IPS-18a (cell line): ENCODE measurements around the gene CDC20B.

ENCODE experiments used
- H3K27ac ChIP-seq: one replicate; pipeline ENCODE4 v1.5.1; 2013; ENCODE audit warnings: low read length
- H3K27me3 ChIP-seq: one replicate; pipeline ENCODE4 v1.6.1; 2013; ENCODE audit warnings: mild to moderate bottlenecking, low read length; ENCODE audit not compliant: control insufficient read depth, insufficient read depth
- H3K36me3 ChIP-seq: one replicate; pipeline ENCODE4 v1.6.1; 2013; ENCODE audit warnings: low read depth, low read length; ENCODE audit not compliant: control insufficient read depth
- H3K4me1 ChIP-seq: one replicate; pipeline ENCODE4 v1.6.1; 2013; ENCODE audit warnings: low read depth, low read length; ENCODE audit not compliant: control insufficient read depth
- H3K4me3 ChIP-seq: one replicate; pipeline ENCODE4 v1.5.1; 2013; ENCODE audit warnings: low read length
- H3K9ac ChIP-seq: one replicate; pipeline ENCODE4 v1.6.1; 2013; ENCODE audit warnings: mild to moderate bottlenecking, low read length, moderate library complexity
- H3K9me3 ChIP-seq: one replicate; pipeline ENCODE4 v1.6.1; 2013; ENCODE audit warnings: low read depth, low read length; ENCODE audit not compliant: control insufficient read depth

The CDC20B gene

DNA sequence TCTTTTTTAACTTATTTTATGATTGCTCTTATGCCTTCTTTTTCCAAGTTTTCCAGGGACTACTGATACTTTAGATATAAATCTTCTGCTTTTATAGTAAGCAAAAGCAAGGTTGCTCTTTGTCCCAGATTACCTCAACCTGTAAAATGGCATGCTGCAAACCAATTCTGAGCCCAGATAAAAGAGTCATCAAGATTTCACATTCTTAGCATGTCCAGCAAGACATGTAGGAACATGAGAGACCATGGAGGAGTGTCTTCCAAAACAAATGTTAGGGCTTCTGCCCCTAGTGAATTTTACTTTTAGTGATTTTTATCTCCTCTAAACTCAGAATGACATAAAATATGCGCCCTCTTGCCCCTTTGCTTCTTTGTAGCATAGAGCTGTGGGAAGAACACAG, 7.0 kb upstream of the CDC20B start:
- peaks cover 6% of the 10 kb centered on the region for H3K4me1 ChIP-seq
- H3K9me3 ChIP-seq = no peaks in the 10 kb centered on the region
- peaks cover 72% of the 10 kb centered on the region for H3K27me3 ChIP-seq

DNA sequence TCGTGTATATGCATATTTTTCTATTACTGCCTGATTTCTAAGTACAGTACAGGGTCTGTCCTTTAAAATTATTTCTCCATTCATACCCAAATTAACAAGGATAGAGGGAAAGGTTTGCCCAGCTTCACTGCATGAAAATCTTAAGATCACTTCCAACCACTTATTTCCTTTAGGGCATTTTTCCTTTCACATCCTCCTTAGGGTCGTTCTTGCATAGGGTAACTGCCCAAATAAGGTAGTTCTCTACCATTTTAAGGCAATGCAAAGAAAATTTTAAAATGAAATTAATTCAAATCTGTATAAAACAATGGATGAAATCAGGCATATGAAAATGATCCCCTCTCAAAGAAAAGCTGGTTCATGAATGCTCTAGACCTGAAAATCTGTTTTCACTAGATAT, 4.1 kb upstream of the CDC20B start:
- Histone ChIP-seq H3K9me3 (no peaks in the 10 kb centered on the region), H3K27me3 (peaks cover 96% of the 10 kb centered on the region), H3K4me1 (peaks cover 13% of the 10 kb centered on the region), H3K36me3 (no peaks in the 10 kb centered on the region), H3K27ac (no peak overlapping the region), H3K9ac (no peak overlapping the region), H3K4me3 (peak overlapping the region; percentile 68)

More for the DNA sequence above, 7.0 kb upstream of the CDC20B start:
- no peaks in the 10 kb centered on the region for H3K36me3 ChIP-seq
- no peak overlapping the region for H3K4me3 ChIP-seq
- H3K9ac ChIP-seq = no peak overlapping the region
- no peak overlapping the region for H3K27ac ChIP-seq

- no peaks in the 10 kb centered on the region for H3K36me3 ChIP-seq
- peak overlapping the region; percentile 68 for H3K4me3 ChIP-seq
- no peaks in the 10 kb centered on the region for H3K9me3 ChIP-seq
- H3K27ac ChIP-seq = no peak overlapping the region
- peaks cover 96% of the 10 kb centered on the region for H3K27me3 ChIP-seq
- peaks cover 13% of the 10 kb centered on the region for H3K4me1 ChIP-seq
- H3K9ac ChIP-seq = no peak overlapping the region
Observed at GRCh38 chr5:55176176-55176818, 3.3 kb upstream of the CDC20B start.

GRCh38 chr5:55175781-55176175, 2.8 kb upstream of the CDC20B start:
- no peak overlapping the region for H3K9ac ChIP-seq
- no peaks in the 10 kb centered on the region for H3K36me3 ChIP-seq
- no peak overlapping the region for H3K27ac ChIP-seq
- no peaks in the 10 kb centered on the region for H3K9me3 ChIP-seq
- H3K4me1 ChIP-seq = peaks cover 13% of the 10 kb centered on the region
- H3K27me3 ChIP-seq = peaks cover 97% of the 10 kb centered on the region
- peak overlapping the region; percentile 68 for H3K4me3 ChIP-seq

GRCh38 chr5:55173687-55174230, 782 bp upstream of the CDC20B start:
- H3K27me3 ChIP-seq = peaks cover 82% of the 10 kb centered on the region
- no peak overlapping the region for H3K27ac ChIP-seq
- H3K9ac ChIP-seq = no peak overlapping the region

DNA sequence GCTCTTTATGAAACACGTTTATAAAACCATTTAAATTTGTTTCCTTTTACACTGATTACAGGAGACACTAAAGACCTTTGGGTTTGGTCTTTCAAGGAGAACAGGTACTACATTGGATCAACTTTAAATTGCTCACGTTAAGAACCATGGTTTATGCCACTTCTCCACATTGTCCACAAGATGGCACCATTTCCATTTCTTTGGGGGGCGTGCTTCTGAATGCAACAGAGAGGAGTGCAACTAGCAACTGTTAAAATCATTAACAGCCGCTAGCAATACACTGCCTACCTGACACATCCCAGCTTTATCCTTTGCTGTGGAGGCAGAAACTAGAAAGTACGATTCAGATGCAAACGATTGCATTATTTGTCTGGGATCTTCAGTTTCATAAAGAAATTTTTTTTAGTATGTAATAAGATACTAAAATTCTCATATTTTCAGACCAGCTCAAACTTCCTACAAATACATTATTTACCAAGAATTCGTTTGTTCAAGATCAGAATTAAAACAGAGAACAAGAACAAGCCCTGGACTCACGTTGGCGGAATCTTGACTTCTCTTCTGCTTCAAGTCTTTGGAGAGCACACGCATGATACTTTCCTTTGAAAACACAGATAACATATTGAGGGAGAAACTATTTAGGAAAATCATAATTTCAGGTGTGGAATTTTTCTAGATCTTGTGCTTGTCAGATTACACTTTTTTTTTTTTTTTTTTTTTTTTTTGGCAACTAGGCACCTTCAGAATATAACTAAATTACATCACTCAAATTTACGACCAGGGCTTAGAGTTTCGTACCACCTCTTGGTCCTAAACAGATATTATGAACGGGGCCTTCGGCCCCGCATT, 702 bp downstream of the CDC20B start:
- Histone ChIP-seq H3K4me3 (peak overlapping the region; percentile 54), H3K27ac (no peak overlapping the region), H3K4me1 (peaks cover 13% of the 10 kb centered on the region), H3K27me3 (peaks cover 67% of the 10 kb centered on the region), H3K9ac (no peak overlapping the region), H3K36me3 (no peaks in the 10 kb centered on the region), H3K9me3 (no peaks in the 10 kb centered on the region)

More at GRCh38 chr5:55173687-55174230, 782 bp upstream of the CDC20B start:
- Histone ChIP-seq H3K4me3 (peak overlapping the region; percentile 58), H3K4me1 (peaks cover 13% of the 10 kb centered on the region), H3K9me3 (no peaks in the 10 kb centered on the region), H3K36me3 (no peaks in the 10 kb centered on the region)

- H3K36me3 ChIP-seq = no peaks in the 10 kb centered on the region
- H3K4me1 ChIP-seq = peaks cover 13% of the 10 kb centered on the region
- H3K27ac ChIP-seq = no peak overlapping the region
- no peaks in the 10 kb centered on the region for H3K9me3 ChIP-seq
- H3K4me3 ChIP-seq = no peak overlapping the region
- H3K9ac ChIP-seq = no peak overlapping the region
- peaks cover 59% of the 10 kb centered on the region for H3K27me3 ChIP-seq
Observed at GRCh38 chr5:55171471-55171870, 1.5 kb downstream of the CDC20B start.

DNA sequence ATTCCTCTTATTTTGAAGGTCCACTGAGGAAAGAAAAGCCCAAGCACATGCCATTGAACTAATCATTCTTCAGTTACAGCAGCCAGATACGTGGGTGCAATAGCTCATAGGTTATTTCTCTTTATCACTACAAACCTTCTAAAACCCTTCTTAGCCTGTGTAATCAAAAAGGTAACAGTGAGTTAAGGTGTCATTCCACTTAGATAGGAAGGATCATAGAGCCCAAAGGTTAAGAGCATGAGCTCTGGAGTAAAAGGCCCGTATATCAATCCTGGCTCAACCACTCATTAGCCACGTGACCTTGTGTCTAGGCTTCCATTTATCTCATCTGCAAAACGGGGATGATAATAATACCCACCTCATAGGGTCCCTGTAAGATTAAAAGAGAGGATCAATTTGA, 10.3 kb downstream of the CDC20B start:
- H3K4me3 ChIP-seq = no peak overlapping the region
- peaks cover 18% of the 10 kb centered on the region for H3K36me3 ChIP-seq
- H3K9me3 ChIP-seq = no peaks in the 10 kb centered on the region
- H3K27me3 ChIP-seq = no peaks in the 10 kb centered on the region
- H3K27ac ChIP-seq = no peak overlapping the region
- no peak overlapping the region for H3K9ac ChIP-seq
- no peaks in the 10 kb centered on the region for H3K4me1 ChIP-seq

DNA sequence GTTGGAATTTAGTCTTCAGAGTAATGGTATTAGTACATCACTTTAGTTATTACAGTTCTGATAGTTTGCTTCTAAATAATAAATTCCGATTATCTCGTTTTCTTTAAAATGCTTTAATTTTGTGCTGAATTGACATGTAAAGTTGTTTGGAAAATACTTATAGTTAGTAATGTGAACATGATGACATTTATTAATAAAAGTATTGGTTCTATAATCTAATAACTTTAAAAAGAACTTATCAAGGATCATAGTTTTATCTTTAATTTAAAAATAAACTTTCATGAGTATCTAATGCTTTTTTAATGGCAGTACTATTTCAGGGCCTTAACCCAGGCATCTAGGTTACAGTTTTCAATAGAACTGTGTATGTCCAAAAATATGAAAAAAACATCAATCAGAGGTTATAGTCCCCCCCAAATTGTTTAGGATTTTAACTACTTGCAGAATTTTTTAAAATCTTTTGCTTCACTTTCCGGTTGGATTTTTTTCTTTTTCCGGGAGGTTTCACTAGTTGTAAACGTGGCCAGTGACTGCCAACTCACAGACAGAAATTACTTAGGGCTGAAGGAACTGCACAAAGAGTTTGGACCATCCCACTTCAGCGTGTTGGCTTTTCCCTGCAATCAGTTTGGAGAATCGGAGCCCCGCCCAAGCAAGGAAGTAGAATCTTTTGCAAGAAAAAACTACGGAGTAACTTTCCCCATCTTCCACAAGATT, 12.3 kb downstream of the CDC20B start:
- no peaks in the 10 kb centered on the region for H3K9me3 ChIP-seq
- peak overlapping the region; percentile 94 for H3K9ac ChIP-seq
- no peaks in the 10 kb centered on the region for H3K27me3 ChIP-seq
- peaks cover 18% of the 10 kb centered on the region for H3K36me3 ChIP-seq
- peak overlapping the region; percentile 85 for H3K4me3 ChIP-seq
- peak overlapping the region; percentile 86 for H3K27ac ChIP-seq
- H3K4me1 ChIP-seq = no peaks in the 10 kb centered on the region

DNA sequence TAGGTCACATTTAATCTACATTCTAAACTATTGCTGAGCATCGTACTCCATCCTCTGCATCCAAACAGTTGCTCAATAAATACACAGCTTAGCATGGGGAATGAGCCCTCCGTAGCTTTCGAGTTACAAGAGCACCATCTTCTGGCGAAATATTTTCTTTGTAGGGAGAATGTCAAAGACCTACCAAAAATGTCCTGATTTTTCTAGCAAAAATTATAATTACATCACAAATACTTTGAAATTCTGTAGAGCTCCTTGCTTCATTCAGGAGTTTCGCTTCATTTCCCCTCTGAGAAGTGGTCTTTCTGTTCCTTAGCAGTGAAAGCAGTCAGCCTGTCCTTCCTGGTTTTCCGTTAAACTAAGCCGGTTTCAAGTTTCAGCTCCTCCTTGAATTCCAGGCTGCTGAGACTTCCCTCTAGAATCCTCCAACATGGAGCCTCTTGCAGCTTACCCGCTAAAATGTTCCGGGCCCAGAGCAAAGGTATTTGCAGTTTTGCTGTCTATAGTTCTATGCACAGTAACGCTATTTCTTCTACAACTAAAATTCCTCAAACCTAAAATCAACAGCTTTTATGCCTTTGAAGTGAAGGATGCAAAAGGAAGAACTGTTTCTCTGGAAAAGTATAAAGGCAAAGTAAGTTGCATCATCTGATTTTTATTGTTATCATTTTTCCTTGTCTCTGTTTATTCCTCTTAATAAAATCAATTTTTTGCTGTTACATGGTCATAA, 13.0 kb downstream of the CDC20B start, which contains the start of gene GPX8:
GPX8 (plus strand) TSS at position 409 of the 730 bp plus-strand sequence; CDS start at position 431, 22 bp downstream.
- H3K4me1 ChIP-seq = no peaks in the 10 kb centered on the region
- H3K27ac ChIP-seq = peak within 1 kb of the TSS; percentile 86
- H3K27me3 ChIP-seq = no peaks in the 10 kb centered on the region
- H3K4me3 ChIP-seq = peak within 1 kb of the TSS; percentile 85
- no peaks in the 10 kb centered on the region for H3K9me3 ChIP-seq
- H3K9ac ChIP-seq = peak within 1 kb of the TSS; percentile 94
- H3K36me3 ChIP-seq = peaks cover 15% of the 10 kb centered on the region

- H3K27ac ChIP-seq = no peak overlapping the region
- H3K36me3 ChIP-seq = no peaks in the 10 kb centered on the region
- H3K9me3 ChIP-seq = no peaks in the 10 kb centered on the region
- H3K4me1 ChIP-seq = no peaks in the 10 kb centered on the region
- no peak overlapping the region for H3K9ac ChIP-seq
- H3K27me3 ChIP-seq = no peaks in the 10 kb centered on the region
- no peak overlapping the region for H3K4me3 ChIP-seq
Observed at GRCh38 chr5:55154873-55155272, 18.1 kb downstream of the CDC20B start.
